GM03348 (cell line): ENCODE data around the gene DPP9.
A peak's percentile ranks its signal among the peaks of the same experiment; 100 is the strongest.
"Not testable (repeated sequence)": the region's sequence is repeated elsewhere in the genome, so short reads cannot be mapped to it uniquely, and the experiment has no call there.

Source experiments
- DNase-seq: peaks from one replicate; pipeline ENCODE4 v3.0.0; 2012; ENCODE audit warnings: low spot score

The DPP9 gene

DNA sequence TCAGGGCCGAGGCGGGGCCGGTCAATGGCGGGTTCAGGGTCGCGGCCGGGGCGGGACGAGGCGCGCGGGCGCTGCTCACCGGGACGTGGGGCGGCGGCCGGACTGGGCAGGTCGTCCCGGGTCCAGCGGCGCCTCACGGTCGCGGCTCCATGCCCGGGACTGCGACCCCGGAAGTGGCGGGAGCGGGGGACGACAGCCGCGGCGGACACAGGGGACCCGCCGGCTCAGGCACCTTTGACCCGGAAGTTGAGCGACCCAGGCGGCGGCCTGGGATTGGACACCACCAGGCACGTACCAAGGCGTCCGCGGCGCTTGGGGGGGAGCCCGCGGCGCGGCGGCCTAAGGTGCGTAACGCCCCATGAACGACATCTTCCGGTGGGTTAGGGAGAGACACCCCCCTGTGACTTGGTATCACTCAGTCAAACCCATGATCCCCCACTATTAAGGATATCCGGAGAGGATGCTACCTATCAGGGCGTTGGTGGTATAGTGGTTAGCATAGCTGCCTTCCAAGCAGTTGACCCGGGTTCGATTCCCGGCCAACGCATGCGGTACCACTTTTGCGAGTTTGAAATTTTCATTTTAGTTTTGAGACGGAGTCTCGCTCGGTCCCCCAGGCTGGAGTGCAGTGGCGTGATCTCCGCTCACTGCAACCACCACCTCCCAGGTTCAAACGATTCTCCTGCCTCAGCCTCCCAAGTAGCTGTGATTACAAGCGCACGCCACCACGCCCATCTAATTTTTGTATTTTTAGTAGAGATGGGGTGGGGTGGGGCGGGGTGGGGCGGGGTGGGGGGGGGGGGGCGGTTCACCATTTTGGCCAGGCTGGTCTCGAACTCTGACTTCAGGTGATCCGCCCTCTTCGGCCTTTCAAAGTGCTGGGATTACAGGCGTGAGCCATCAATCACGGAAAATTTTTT is at the start of gene DPP9:
Gene DPP9 (minus strand): TSS at position 248 of the 920 bp plus-strand sequence. CDS start 3,936 bp downstream, outside the sequence.
- DNase-seq = peak; percentile 99

- no peak for DNase-seq
These were observed 49.5 kb upstream of the DPP9 start for GRCh38 chr19:4773047-4773640.

GRCh38 chr19:4772566-4772965 is 48.9 kb upstream of the DPP9 start:
- DNase-seq = no peak

GRCh38 chr19:4768934-4769777 is 45.5 kb upstream of the DPP9 start:
- DNase-seq = peak; percentile 87

DNA sequence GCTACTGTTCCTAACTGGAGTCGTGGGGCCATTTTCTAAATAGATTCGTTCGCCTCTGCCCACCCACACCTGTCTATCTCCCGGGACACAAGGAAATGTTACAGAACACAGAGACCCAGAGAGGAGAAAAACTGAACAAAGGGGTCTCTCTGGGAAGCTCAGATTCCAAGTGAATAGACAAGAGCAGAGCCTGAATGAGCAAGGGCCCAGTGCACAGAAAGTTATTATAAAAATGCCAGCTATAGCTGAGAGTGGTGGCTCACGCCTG is 40.7 kb upstream of the DPP9 start:
- no peak for DNase-seq

- DNase-seq = no peak
These were observed 39.4 kb upstream of the DPP9 start for GRCh38 chr19:4763021-4763420.

DNA sequence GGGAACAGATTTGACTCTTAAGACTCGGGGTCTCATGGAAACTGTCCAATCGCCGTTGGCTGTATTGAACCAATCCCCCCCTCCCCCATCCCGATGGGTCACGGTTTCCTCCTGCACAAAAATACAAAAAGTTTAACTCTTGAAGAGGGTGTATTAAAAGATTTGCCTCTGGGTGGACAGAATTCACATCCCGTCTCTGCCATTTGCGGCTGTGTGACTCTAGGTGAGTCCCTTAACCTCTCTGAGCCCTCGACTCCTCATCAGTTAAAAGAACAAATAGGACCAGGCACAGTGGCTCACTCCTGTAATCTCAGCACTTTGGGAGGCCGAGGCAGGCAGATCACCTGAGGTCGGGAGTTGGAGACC is 36.6 kb upstream of the DPP9 start:
- DNase-seq = no peak

- DNase-seq = peak; percentile 99
These were observed 36.0 kb upstream of the DPP9 start for GRCh38 chr19:4759388-4760284.

- DNase-seq = no peak
These were observed 35.0 kb upstream of the DPP9 start for GRCh38 chr19:4758659-4759058.

- no peak for DNase-seq
These were observed 34.4 kb upstream of the DPP9 start for GRCh38 chr19:4758082-4758481.

DNA sequence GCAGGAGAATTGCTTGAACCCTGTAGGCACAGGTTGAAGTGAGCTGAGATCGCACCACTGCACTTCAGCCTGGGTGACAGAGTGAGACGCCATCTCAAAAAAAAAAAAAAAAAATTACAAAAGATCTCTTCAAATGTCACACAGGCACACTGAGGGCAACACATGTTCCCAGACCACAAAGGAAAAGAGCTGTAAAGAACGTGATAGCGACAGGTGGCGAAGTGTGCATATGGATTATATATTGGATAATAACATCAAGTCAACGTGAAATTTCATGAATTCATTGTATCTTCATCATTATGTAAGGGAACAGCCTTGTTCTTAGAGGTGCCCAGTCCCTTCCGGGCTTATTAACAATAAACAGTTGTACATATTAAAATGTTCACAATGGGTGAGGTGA is 31.8 kb upstream of the DPP9 start:
- no peak for DNase-seq

- DNase-seq = no peak
These were observed 30.6 kb upstream of the DPP9 start for GRCh38 chr19:4754248-4754647.

DNA sequence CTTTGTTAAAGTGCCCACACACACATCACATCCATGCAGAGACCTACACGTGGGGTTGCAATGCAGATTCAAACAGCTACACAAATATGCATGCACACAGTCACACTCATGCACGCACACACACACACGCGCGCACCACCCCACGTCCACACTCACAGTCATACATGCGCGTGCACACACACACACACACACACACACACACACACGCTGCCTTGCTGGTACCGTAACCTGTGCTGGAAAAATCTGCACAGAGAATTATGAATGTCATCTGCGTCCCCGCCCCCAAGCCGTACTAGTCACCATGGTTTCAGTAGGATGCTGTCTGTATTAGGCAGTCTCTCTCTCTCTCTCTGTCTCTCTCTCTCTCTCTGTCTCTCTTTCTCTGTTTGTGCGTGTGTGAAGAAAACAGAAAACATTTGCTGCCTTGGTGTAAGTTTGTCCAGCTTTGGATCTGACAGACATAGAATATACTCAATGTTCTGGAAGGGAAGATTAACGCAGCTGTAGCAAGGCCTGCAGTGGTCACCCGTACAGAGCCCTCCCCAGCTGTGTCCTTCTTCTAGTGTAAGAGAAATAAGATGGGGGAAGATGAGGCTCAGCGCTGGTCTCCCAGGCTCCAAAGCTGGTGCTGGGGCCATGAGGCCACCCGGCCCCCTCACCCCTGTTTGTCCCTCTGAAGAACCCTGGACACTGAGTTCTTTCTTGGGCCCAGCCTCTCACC is 26.4 kb upstream of the DPP9 start:
- no peak for DNase-seq

- DNase-seq = no peak
These were observed 24.9 kb upstream of the DPP9 start for GRCh38 chr19:4748589-4748988.

GRCh38 chr19:4748185-4748584 is 24.5 kb upstream of the DPP9 start:
- DNase-seq = no peak

- no peak for DNase-seq
These were observed 22.3 kb upstream of the DPP9 start for GRCh38 chr19:4745986-4746385.

- not testable (repeated sequence) for DNase-seq
These were observed 21.5 kb upstream of the DPP9 start for GRCh38 chr19:4745175-4745574.

GRCh38 chr19:4744451-4745174 is 21.0 kb upstream of the DPP9 start:
- DNase-seq = peak; percentile 92

DNA sequence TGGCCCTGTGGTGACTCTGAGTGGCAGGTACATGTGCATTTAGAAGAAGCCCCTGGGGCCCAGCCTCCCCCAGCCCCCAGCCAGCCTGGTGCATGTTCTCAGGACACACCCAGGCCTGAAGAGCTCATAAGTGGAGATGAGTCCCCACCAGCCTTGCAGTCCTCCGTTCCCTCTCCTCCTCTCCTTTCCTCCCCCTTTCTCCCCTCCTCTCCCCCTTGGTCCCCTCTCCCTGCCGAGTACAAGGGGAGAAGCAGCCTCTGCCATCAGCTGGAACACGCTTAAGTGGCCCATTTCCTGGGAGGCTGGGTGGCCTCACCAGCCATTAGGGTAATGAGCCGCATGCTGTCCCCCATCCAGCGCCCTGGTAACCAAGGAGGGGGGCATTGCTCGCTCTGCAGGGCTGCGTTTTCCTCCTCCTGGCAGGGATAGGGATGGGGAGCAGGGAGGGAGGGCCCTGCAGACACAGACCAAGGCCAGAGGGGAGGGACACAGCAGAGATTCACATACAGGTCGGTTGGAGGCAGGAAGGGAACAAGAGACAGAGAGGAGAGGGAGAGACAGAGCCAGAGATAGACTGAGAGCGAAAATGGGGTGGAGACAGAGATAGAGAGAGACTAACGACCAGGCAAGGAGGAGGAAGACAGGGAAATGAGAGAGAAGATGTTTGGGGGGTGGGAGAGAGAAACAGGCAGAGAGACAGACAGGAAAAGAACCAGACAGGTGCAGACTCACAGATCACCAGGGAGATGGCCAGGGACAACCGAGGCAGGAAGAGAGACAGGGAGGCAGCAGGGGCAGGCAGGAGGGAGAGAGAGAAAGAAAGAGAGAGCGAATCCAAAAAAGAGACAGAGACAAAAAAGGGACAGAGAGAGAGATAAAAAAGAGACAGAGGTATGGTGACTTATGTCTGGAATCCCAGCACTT is 19.3 kb upstream of the DPP9 start:
- DNase-seq = no peak
